DMS 273 (cell line): ENCODE data around the gene IMMP1L.

Source experiments
- DNase-seq: peaks from one replicate; lab custom pipeline; 2025; ENCODE audit not compliant: unreplicated experiment; lab: John Stamatoyannopoulos, UW

The IMMP1L gene

DNA sequence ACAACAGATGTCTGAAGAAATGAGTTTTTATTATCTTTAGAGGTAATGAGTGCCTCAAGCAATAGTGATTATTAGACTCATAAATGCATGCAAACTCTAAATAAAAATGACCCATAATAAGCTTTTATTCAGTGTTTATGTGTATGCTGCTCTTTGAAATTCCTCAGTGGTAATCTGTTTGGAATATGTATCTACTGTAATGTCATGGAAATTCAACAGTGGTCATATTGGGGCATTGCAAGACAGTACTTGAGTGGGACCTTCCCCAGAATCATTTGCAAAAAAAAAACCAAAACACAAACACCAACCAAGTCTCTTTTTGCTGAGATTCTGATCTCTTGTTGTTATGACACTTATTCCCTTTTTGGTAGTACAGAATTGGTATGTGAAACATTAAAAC lies 104.8 kb downstream of the IMMP1L start:
- DNase-seq: no peak

DNA sequence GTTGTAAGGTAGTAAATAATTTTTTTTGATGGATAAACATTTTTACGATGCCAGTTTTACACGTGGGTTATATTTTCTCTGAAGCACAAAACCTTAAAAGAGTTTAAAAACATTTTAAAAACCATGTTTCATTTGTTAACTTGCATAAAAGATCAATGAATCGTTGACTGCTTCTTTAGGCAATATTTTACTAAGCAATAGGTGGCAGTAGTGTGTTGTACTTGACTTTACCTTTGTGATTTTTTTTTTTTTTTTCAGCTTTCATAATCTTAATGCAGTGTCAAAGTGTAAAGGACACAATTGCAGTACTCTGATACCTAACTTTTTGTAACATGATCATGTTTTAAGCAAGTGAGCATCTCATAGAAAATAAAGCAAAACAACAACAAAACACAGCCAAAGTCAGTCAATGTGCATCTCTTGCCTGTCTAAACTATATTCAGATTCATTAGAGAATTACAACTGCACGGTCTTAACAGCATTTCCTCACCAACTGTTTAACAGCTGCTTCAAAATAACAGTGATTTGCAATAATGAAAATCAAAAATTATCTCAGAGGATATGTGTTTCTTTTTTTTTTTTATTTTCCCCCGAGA lies 112.1 kb downstream of the IMMP1L start:
- DNase-seq: peak; percentile 47

DNA sequence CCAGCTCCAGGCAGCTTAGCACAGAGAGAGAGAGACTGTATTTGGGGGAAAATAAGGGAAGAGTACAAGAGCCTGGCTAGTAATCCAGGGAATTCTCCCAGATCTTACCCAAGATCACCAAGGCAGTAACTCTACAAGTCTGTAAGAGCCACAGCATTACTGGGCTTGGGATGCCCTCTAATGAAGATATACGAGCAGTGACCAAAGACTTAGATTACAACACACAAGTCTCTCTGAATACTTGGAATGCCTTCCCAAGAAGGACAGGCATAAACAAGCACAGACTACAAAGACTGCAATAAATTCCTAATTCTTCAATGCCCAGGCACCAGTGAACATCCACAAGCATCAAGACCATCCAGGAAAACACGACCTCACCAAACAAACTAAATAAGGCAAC lies 122.0 kb downstream of the IMMP1L start:
- DNase-seq: no peak

DNA sequence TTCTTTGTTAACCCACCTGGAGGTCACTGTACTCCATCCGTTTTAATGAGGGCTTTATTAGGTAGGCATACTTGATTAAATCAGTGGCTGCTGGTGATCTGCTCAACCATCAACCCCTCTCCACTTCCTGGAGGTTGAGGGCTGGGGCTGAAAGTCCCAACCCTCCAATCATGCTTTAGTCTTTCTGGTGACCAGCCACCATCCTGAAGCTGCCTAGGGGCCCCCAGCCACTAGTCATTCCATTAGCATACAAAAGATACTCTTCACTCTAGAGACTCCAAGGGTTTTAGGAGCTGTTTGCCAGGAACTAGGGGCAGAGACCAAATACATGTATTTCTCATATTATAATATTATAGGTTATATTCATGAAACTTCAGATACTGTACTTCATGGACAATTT lies 126.3 kb downstream of the IMMP1L start:
- DNase-seq: no peak
